ENCODE results near the gene ARPC3. TPM values are rescaled to one million over a fixed set of nuclear protein-coding genes. Genes with fewer than 3 reads are reported as not detected.
A peak's percentile ranks its signal among the peaks of the same experiment; 100 is the strongest.

Gene ARPC3
- polyA plus RNA-seq = 100 to 1,000 TPM; 324 to 507 (median 390) TPM
- long read RNA-seq, donor 1, transcript ARPC3-201 (7 exons, 1,014 nt) = major isoform, 358 of 602 reads
- long read RNA-seq, donor 1, transcript ARPC3-207 (4 exons, 308 nt) = minor isoform, 6 of 602 reads
- long read RNA-seq, donor 1, partial matches to known transcripts = 232 of 602 reads
- long read RNA-seq, donor 1, other reads (novel, unspliced or antisense) = 0 of 602 reads
- long read RNA-seq, donor 2, transcript ARPC3-201 (7 exons, 1,014 nt) = major isoform, 79 of 110 reads
- long read RNA-seq, donor 2, partial matches to known transcripts = 30 of 110 reads
- long read RNA-seq, donor 2, other reads (novel, unspliced or antisense) = 0 of 110 reads
- long read RNA-seq, donor 3, transcript ARPC3-205 (2 exons, 837 nt) = minor isoform, 5 of 235 reads
- long read RNA-seq, donor 3, transcript ARPC3-201 (7 exons, 1,014 nt) = major isoform, 115 of 235 reads
- long read RNA-seq, donor 3, partial matches to known transcripts = 113 of 235 reads
- long read RNA-seq, donor 3, other reads (novel, unspliced or antisense) = 0 of 235 reads
- long read RNA-seq, donor 4, transcript ARPC3-201 (7 exons, 1,014 nt) = major isoform, 6 of 6 reads
- long read RNA-seq, donor 4, partial matches to known transcripts = 0 of 6 reads
- long read RNA-seq, donor 4, other reads (novel, unspliced or antisense) = 0 of 6 reads
- long read RNA-seq, donor 5, transcript ARPC3-201 (7 exons, 1,014 nt) = major isoform, 48 of 103 reads
- long read RNA-seq, donor 5, partial matches to known transcripts = 54 of 103 reads
- long read RNA-seq, donor 5, other reads (novel, unspliced or antisense) = 0 of 103 reads
- long read RNA-seq, donor 6, transcript ARPC3-201 (7 exons, 1,014 nt) = major isoform, 133 of 213 reads
- long read RNA-seq, donor 6, partial matches to known transcripts = 77 of 213 reads
- long read RNA-seq, donor 6, other reads (novel, unspliced or antisense) = 0 of 213 reads
- long read RNA-seq, donor 7 = 0 reads
- long read RNA-seq, donor 8, transcript ARPC3-201 (7 exons, 1,014 nt) = major isoform, 9 of 9 reads
- long read RNA-seq, donor 8, partial matches to known transcripts = 0 of 9 reads
- long read RNA-seq, donor 8, other reads (novel, unspliced or antisense) = 0 of 9 reads
- long read RNA-seq, donor 9, transcript ARPC3-201 (7 exons, 1,014 nt) = major isoform, 25 of 51 reads
- long read RNA-seq, donor 9, partial matches to known transcripts = 25 of 51 reads
- long read RNA-seq, donor 9, other reads (novel, unspliced or antisense) = 0 of 51 reads
- long read RNA-seq, donor 10, transcript ARPC3-201 (7 exons, 1,014 nt) = major isoform, 191 of 281 reads
- long read RNA-seq, donor 10, partial matches to known transcripts = 86 of 281 reads
- long read RNA-seq, donor 10, other reads (novel, unspliced or antisense) = 0 of 281 reads

DNA sequence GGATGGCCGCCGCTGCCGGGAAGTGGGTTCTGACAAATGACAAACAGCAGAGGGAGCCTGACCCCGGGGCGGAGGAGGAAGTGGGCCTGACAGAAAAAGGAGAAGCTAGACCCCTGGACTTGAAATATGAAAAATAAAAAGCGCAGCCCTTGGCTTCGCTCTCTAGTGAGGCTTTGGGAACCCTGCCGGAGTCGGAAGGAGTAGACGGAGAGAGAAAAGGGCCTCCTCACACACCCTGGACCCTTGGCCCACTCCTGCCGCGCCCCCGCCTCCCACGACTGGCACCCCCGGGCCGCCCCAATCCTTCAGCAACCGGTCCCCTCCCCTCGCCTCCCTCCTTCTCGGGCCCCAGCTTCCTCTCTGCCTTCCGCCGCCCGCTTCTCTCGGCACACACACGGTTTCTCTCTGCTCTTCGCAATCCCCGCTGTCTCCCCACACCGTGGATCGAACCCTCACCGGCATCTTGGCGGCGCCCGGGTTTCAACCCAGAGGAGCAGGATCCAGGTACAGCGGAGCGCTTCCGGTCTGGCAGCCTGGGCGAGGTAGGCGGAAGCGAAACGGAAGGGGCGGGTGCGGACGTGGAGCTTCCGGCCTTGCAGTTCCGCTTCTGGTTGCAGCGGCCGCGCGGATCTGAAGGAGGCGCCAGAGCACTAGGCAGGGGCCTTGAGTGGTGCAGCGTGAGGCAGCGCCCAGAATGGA is at the start of gene ARPC3:
Gene ARPC3, minus strand, starts transcription at position 539 of the 699 bp plus-strand sequence. Its CDS starts 77 bp downstream, at position 462.
- Histone ChIP-seq H3K4me1 (ENCODE audit: control insufficient read depth in 3 of 3, insufficient read depth in 2 of 3, low read depth in 1 of 3, low read length in 2 of 3) (peaks cover 0 to 2% (median 0%) of the 10 kb centered on the region in 3 donors), H3K36me3 (ENCODE audit: control insufficient read depth in 3 of 3, insufficient read depth in 2 of 3, low read depth in 1 of 3, low read length in 3 of 3) (peaks cover 0 to 28% (median 0%) of the 10 kb centered on the region in 3 donors), H3K9me3 (ENCODE audit: control insufficient read depth in 2 of 2, insufficient read depth in 1 of 2, low read depth in 1 of 2, low read length in 1 of 2) (no peaks in the 10 kb centered on the region), H3K27ac (ENCODE audit: low read depth in 1 of 3, low read length in 2 of 3) (peak within 1 kb of the TSS; percentile 83 to 94 (median 91)), H3K4me3 (ENCODE audit: low read depth in 1 of 3, low read length in 3 of 3) (peak within 1 kb of the TSS; percentile 77 to 87 (median 78)), H3K27me3 (ENCODE audit: control insufficient read depth in 3 of 3, insufficient read depth in 3 of 3, low read length in 3 of 3) (no peaks in the 10 kb centered on the region)
- FAIRE-seq (no peak), DNase-seq (peak; percentile 95 to 97)
- 0 to 1% (median 0%) methylated on average over 46 to 51 of the region's 51 CpGs for WGBS, 3 donors

- Histone ChIP-seq H3K27ac (ENCODE audit: low read depth in 1 of 3, low read length in 2 of 3) (no peak overlapping the region), H3K36me3 (ENCODE audit: control insufficient read depth in 3 of 3, insufficient read depth in 2 of 3, low read depth in 1 of 3, low read length in 3 of 3) (peaks cover 0 to 20% (median 0%) of the 10 kb centered on the region in 3 donors), H3K4me3 (ENCODE audit: low read depth in 1 of 3, low read length in 3 of 3) (no peak overlapping the region), H3K27me3 (ENCODE audit: control insufficient read depth in 3 of 3, insufficient read depth in 3 of 3, low read length in 3 of 3) (no peaks in the 10 kb centered on the region), H3K9me3 (ENCODE audit: control insufficient read depth in 2 of 2, insufficient read depth in 1 of 2, low read depth in 1 of 2, low read length in 1 of 2) (no peaks in the 10 kb centered on the region), H3K4me1 (ENCODE audit: control insufficient read depth in 3 of 3, insufficient read depth in 2 of 3, low read depth in 1 of 3, low read length in 2 of 3) (peaks cover 0 to 3% (median 0%) of the 10 kb centered on the region in 3 donors)
- no peak for FAIRE-seq
- DNase-seq = peak; percentile 12 to 25
- 66 to 74% (median 69%) methylated on average over 4 of the region's 4 CpGs for WGBS, 3 donors
Observed at GRCh38 chr12:110498984-110499706, 49.0 kb upstream of the ARPC3 start.

- DNase-seq = no peak
- H3K27me3 ChIP-seq (ENCODE audit: control insufficient read depth in 3 of 3, insufficient read depth in 3 of 3, low read length in 3 of 3) = no peaks in the 10 kb centered on the region
- no peak for FAIRE-seq
- no peak overlapping the region for H3K27ac ChIP-seq (ENCODE audit: low read depth in 1 of 3, low read length in 2 of 3)
- no peaks in the 10 kb centered on the region for H3K9me3 ChIP-seq (ENCODE audit: control insufficient read depth in 2 of 2, insufficient read depth in 1 of 2, low read depth in 1 of 2, low read length in 1 of 2)
- WGBS, 3 donors = 89 to 96% (median 94%) methylated on average over 7 of the region's 7 CpGs
- no peaks in the 10 kb centered on the region for H3K4me1 ChIP-seq (ENCODE audit: control insufficient read depth in 3 of 3, insufficient read depth in 2 of 3, low read depth in 1 of 3, low read length in 2 of 3)
- H3K36me3 ChIP-seq (ENCODE audit: control insufficient read depth in 3 of 3, insufficient read depth in 2 of 3, low read depth in 1 of 3, low read length in 3 of 3) = no peaks in the 10 kb centered on the region
- H3K4me3 ChIP-seq (ENCODE audit: low read depth in 1 of 3, low read length in 3 of 3) = no peak overlapping the region
Observed at GRCh38 chr12:110475426-110475825, 25.3 kb upstream of the ARPC3 start.

GRCh38 chr12:110468214-110469048 is 18.3 kb upstream of the ARPC3 start, which contains the start of the genes FAM216A and GPN3:
Gene FAM216A (plus strand): TSS chr12:110468845. CDS start chr12:110468876, 31 bp downstream.
Gene GPN3 (minus strand): TSS chr12:110468257. CDS start chr12:110468203, 54 bp downstream.
- Histone ChIP-seq H3K27me3 (ENCODE audit: control insufficient read depth in 3 of 3, insufficient read depth in 3 of 3, low read length in 3 of 3) (no peaks in the 10 kb centered on the region), H3K4me3 (ENCODE audit: low read depth in 1 of 3, low read length in 3 of 3) (peak within 1 kb of the TSS; percentile 50 to 70 (median 70)), H3K9me3 (ENCODE audit: control insufficient read depth in 2 of 2, insufficient read depth in 1 of 2, low read depth in 1 of 2, low read length in 1 of 2) (no peaks in the 10 kb centered on the region), H3K36me3 (ENCODE audit: control insufficient read depth in 3 of 3, insufficient read depth in 2 of 3, low read depth in 1 of 3, low read length in 3 of 3) (peaks cover 0 to 6% (median 2%) of the 10 kb centered on the region in 3 donors), H3K27ac (ENCODE audit: low read depth in 1 of 3, low read length in 2 of 3) (peak within 1 kb of the TSS; percentile 49 to 93 (median 79)), H3K4me1 (ENCODE audit: control insufficient read depth in 3 of 3, insufficient read depth in 2 of 3, low read depth in 1 of 3, low read length in 2 of 3) (peaks cover 0 to 3% (median 2%) of the 10 kb centered on the region in 3 donors)
- 0 to 1% (median 0%) methylated on average over 76 to 78 of the region's 78 CpGs for WGBS, 3 donors
- DNase-seq (peak; percentile 98 to 99), FAIRE-seq (no peak)

- Histone ChIP-seq H3K4me1 (ENCODE audit: control insufficient read depth in 3 of 3, insufficient read depth in 2 of 3, low read depth in 1 of 3, low read length in 2 of 3) (peaks cover 0 to 3% (median 2%) of the 10 kb centered on the region in 3 donors), H3K27ac (ENCODE audit: low read depth in 1 of 3, low read length in 2 of 3) (peak overlapping the region; percentile 6 to 93 (median 79)), H3K9me3 (ENCODE audit: control insufficient read depth in 2 of 2, insufficient read depth in 1 of 2, low read depth in 1 of 2, low read length in 1 of 2) (no peaks in the 10 kb centered on the region), H3K27me3 (ENCODE audit: control insufficient read depth in 3 of 3, insufficient read depth in 3 of 3, low read length in 3 of 3) (no peaks in the 10 kb centered on the region), H3K36me3 (ENCODE audit: control insufficient read depth in 3 of 3, insufficient read depth in 2 of 3, low read depth in 1 of 3, low read length in 3 of 3) (peaks cover 0 to 10% (median 2%) of the 10 kb centered on the region in 3 donors), H3K4me3 (ENCODE audit: low read depth in 1 of 3, low read length in 3 of 3) (peak overlapping the region; percentile 50 to 70 (median 70))
- DNase-seq = no peak
- WGBS, 3 donors = 0 to 1% (median 0%) methylated on average over 15 of the region's 15 CpGs
- no peak for FAIRE-seq
Observed at GRCh38 chr12:110467847-110468213, 17.7 kb upstream of the ARPC3 start.

DNA sequence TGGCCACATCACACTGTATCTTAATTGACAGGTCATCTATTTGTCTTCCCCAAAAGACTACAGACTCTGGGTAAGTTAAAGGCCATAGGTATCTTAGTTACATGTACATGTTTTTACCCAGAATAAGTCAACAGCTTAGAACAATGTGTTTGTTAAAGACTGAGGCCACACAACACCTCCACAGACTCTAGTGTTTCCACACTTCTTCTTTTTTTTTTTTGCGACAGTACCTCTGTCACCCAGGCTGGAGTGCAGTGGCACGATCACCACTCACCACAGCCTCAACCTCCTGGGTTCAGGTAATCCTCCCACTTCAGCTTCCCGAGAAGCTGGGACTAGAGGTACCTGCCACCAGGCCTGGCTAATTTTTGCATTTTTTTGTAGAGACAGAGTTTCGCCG is 16.7 kb upstream of the ARPC3 start:
- DNase-seq (no peak), FAIRE-seq (no peak)
- Histone ChIP-seq H3K9me3 (ENCODE audit: control insufficient read depth in 2 of 2, insufficient read depth in 1 of 2, low read depth in 1 of 2, low read length in 1 of 2) (no peaks in the 10 kb centered on the region), H3K36me3 (ENCODE audit: control insufficient read depth in 3 of 3, insufficient read depth in 2 of 3, low read depth in 1 of 3, low read length in 3 of 3) (peaks cover 0 to 13% (median 4%) of the 10 kb centered on the region in 3 donors), H3K27ac (ENCODE audit: low read depth in 1 of 3, low read length in 2 of 3) (no peak overlapping the region), H3K4me1 (ENCODE audit: control insufficient read depth in 3 of 3, insufficient read depth in 2 of 3, low read depth in 1 of 3, low read length in 2 of 3) (peaks cover 0 to 3% (median 2%) of the 10 kb centered on the region in 3 donors), H3K4me3 (ENCODE audit: low read depth in 1 of 3, low read length in 3 of 3) (no peak overlapping the region), H3K27me3 (ENCODE audit: control insufficient read depth in 3 of 3, insufficient read depth in 3 of 3, low read length in 3 of 3) (no peaks in the 10 kb centered on the region)
- WGBS, 3 donors = 63 to 75% (median 65%) methylated on average over 5 of the region's 5 CpGs
